NCI-H1105 treated with DMSO at 0.1 percent for 48 hours (cell line): ENCODE results near the gene OR6A2.
"Not testable (repeated sequence)": the region's sequence is repeated elsewhere in the genome, so short reads cannot be mapped to it uniquely, and the experiment has no call there.

Source experiments
- DNase-seq: peaks from one replicate; lab custom pipeline; 2025; lab: John Stamatoyannopoulos, UW

OR6A2 gene

GRCh38 chr11:6799402-6799801 lies at the start of gene OR6A2:
TSS of gene OR6A2 (minus strand) at chr11:6799689. CDS start at chr11:6795708, 3,981 bp downstream.
- no peak for DNase-seq

- no peak for DNase-seq
These were observed 45.9 kb upstream of the OR6A2 start, which contains the start of gene OR10A5 for GRCh38 chr11:6845383-6845782. TSS of gene OR10A5 (plus strand) at chr11:6845683. CDS start at chr11:6845683, 0 bp downstream.

DNA sequence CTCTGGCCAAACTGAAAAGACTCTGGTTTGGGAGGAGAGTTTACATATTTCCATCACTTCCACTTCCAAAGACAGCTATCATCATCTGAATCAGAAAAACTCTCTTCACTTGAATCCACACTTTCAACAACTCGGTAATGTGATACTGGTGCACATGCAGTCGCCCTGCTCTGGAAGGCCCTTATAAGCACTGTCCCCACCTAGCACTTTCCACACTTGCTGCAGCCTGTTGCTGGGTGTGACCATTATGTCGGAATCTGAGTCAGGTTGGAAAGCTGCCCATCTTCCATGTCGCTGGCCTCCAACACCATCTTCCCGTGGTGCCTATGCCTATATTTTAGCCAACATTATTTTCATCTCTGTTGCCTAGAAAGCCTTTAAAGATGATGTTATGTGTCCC lies 44.9 kb upstream of the OR6A2 start:
- DNase-seq: no peak

- no peak for DNase-seq
These were observed 44.2 kb upstream of the OR6A2 start for GRCh38 chr11:6843670-6844069.

GRCh38 chr11:6841694-6842093 lies 42.2 kb upstream of the OR6A2 start:
- DNase-seq: no peak

DNA sequence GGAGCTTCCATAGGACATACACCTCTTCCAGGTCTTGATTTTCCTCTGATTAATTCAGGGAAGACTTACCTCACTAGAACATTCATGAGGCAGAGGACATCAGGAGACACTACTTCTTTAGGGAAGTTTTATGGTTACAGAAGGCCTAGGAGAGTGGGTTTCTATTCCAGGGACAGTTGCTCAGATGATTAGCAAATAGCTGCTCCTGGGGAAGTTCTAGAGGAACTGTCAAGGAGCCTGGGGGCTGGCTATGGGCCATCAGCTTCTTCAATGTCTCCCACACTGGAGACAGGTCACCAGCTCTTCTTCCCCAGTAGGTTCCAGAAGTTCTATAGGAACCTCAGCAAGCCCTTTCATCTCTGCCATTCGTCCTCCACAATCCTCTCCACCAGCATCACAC lies 34.5 kb upstream of the OR6A2 start:
- no peak for DNase-seq

- no peak for DNase-seq
These were observed 33.9 kb upstream of the OR6A2 start for GRCh38 chr11:6833356-6833755.

GRCh38 chr11:6828103-6828502 lies 28.6 kb upstream of the OR6A2 start:
- DNase-seq: no peak

GRCh38 chr11:6825231-6825744 lies 25.8 kb upstream of the OR6A2 start:
- DNase-seq: peak; percentile 16

GRCh38 chr11:6824136-6824823 lies 24.8 kb upstream of the OR6A2 start:
- peak; percentile 24 for DNase-seq

DNA sequence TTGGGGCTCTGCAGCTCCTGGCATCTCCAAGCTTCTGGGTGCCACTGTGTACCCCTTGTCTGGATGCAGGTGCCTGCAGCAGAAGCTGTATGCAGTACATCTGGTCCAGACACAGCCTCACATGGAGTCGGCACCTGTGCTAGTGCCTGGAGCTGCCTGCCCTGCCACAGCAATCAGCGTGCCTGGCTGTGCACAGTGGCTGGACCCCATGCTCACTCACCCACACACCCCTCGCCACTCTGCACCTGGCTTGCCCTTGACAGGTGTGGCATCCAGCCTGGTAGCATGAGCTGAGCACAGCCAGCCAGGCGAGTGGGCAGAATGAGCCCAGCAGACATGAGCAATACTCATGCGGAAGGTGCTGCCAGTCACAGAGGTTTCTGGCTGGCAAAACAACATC lies 19.5 kb upstream of the OR6A2 start:
- DNase-seq: no peak

DNA sequence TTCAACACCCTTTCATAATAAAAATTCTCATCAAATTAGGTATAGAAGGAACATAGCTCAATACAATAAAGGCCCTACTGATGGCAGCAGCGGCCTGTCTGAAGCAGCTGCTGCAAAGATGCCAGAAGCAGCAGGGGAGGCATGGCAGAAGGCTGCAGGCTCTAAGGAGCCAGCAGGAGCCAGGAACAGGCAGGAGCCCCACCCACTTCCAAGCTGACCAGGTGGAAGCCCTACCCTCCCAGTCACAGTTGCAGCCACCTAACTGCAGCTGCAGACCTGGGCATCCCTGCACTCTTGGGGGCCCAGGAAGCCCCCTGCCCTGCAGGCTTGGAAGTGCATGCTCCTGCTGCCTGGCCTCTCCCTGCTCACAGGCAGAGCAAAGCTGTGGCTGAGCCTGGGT lies 18.2 kb upstream of the OR6A2 start:
- DNase-seq: no peak

- no peak for DNase-seq
These were observed 14.2 kb upstream of the OR6A2 start for GRCh38 chr11:6813656-6814055.

DNA sequence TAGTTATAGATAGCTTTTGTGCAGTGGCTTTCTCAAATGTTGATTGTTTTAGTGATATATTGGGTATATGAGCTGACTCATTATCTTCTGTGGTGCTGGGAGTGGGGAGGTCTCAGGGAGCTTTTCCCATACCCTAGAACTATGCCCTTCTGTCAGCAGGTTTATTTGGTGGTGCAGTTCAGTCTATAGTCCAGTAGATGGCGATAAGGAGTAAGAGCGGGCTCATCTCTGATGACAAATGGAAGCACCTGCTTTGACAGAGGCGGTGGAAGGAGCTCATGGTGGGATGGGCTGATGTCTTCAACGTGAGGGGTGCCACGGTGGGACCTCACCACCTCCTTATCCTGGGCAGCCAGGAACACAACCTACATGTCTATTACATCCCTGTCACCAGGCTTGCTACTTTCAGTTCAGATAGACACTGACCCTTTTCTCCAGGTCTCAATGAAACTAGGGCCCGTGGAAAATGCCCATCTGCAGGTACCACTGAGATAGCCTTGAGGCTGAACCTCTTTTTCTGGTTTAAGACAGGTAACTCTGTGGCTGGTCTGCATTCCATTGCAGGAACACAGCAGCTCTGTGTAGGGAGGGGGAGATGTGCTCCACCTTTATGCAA lies 13.0 kb upstream of the OR6A2 start:
- DNase-seq: peak; percentile 46

DNA sequence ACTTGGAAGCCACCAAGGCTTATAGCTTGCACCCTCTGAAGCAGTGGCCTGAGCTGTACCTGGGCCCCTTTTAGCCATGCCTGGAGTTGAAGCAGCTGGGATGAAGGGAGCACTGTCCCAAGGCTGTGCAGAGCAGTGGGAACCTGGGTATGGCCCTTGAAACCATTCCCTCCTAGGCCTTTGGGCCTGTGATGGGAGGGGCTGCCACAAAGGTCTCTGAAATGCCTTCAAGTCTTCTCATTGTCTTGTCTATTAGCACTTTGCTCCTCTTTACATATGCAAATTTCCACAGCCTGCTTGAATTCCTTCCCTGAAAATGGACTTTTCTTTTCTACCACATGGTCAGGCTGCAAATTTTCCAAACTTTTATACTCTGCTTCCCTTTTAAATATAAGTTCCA lies 1.6 kb upstream of the OR6A2 start:
- not testable (repeated sequence) for DNase-seq

DNA sequence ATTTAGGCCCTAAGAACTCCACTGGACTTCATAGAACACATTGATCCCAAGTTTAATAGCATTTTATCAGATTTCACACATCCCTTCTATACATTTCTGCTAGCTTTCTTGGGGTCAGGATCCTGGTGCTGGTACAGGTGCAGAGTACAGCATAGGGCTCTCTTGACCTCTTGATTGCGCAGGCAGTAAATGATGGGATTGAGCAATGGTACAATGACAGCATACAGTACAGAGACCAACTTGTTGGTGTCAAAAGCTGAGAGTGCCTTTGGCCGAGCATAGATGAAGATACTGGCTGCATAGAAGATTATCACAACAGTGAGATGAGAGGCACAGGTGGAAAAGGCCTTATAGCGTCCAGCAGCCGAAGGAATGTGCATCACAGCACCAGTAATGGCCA lies 4.8 kb downstream of the OR6A2 start:
- no peak for DNase-seq

- DNase-seq: no peak
These were observed 8.9 kb downstream of the OR6A2 start for GRCh38 chr11:6790546-6790945.

DNA sequence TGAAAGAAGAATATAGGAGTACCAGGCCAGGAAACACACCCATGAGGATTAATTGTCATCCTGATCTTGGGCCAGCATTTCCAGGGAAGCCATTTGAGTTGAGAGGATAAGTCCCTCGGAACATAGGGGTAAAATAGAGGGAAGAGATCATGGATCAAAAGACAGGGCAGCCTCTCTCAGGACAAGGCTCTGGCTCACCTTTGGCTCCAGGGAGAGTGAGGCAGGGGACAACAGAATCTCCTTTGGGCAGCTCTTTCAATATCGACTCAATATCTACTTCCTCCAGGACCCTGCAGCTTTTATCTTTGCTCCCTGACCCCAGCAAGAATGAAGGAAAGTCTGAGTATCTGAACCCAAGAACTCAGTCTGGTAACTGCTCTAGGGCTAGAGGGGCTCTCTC lies 16.8 kb downstream of the OR6A2 start, which contains the start of gene OR2AG1:
Gene OR2AG1 (plus strand): TSS at position 301 of the 400 bp plus-strand sequence. CDS start 2,018 bp downstream, outside the sequence.
- no peak for DNase-seq

GRCh38 chr11:6780829-6781228 lies 18.7 kb downstream of the OR6A2 start:
- no peak for DNase-seq

GRCh38 chr11:6778518-6778917 lies 21.0 kb downstream of the OR6A2 start:
- no peak for DNase-seq

- DNase-seq: no peak
These were observed 27.3 kb downstream of the OR6A2 start, which contains the start of gene OR2AG2 for GRCh38 chr11:6771926-6772893. TSS of gene OR2AG2 (minus strand) at chr11:6771976. CDS start at chr11:6768957, 3,019 bp downstream.

DNA sequence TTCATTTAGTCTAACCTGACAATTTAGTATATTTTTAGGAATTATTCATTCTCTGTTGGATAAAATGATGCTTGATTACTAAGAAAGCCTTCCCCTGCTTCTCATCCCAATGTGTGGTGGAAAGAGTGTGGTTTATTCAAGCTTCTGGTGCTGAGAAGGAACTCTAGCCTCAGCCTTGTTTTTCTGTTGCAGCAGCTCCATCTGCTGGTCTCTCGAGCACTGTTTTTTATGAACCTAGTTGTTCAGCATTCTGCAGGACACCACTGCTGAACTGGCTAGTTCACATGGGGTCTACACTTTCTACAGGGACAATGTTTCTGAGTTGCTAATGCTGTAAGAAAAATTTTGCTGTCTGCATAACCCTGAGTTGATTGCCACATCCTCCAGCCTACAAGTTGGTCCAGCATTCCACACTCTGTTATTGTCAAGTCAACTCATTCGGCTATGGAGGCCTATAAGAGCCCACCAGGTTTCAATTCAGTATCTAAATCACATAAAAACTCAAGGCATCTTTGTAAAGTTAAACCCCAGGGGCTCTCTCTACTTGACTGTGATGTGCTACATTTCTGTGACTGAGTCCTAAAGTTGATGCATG lies 42.0 kb downstream of the OR6A2 start:
- DNase-seq: peak; percentile 45
